ENCODE measurements around the gene LIF. TPM values are rescaled to one million over a fixed set of nuclear protein-coding genes. Genes with fewer than 3 reads are reported as not detected.

LIF gene
- total RNA-seq, 4 donors from 2014 or later, result 4.0 to 5.2 (median 4.4) TPM

DNA sequence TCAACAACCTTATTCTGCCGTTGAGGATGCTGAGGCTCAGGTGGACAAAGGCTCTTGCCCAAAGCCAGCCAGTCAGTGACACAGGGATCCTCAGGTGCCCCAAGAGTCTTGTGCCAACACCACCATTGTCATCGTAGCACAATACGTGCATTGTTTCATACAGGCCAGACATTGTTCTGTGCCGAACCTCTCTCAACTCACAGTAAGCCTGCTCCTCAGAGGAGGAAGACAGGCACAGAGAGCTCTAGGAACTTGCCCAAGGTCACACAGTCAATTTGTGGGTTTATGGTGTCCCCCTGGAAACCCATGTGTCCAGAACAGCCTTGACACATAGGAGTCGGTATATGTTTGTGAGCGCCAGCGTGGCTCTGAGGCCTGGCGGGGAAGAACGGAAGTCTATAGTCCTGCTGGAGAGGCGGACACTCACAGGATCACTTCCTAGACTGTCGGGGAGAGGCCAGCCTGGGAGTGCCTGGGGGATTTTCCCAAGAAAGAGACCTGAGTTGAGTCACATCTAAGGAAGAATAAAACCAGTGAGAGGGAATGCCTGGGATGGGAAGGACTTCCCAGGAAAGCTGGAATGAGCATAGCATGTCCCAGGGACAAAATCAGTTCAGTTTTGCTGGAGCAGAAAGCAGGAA is 20.2 kb downstream of the LIF start:
- Histone ChIP-seq H3K4me1 (no peaks in the 10 kb centered on the region), H3K27ac (no peak overlapping the region), H3K36me3 (no peaks in the 10 kb centered on the region), H3K4me3 (no peak overlapping the region), H3K27me3 (peaks cover 5% of the 10 kb centered on the region), H3K9me3 (no peaks in the 10 kb centered on the region)
- TF ChIP-seq POLR2AphosphoS5 (IDR thresholded peaks at IDR 0.05), result no peak
- no peak for TF ChIP-seq POLR2A (IDR thresholded peaks at IDR 0.05)
- no peak for TF ChIP-seq EP300 (IDR thresholded peaks at IDR 0.05; ENCODE audit: low read depth)
- TF ChIP-seq, protein P1, sequence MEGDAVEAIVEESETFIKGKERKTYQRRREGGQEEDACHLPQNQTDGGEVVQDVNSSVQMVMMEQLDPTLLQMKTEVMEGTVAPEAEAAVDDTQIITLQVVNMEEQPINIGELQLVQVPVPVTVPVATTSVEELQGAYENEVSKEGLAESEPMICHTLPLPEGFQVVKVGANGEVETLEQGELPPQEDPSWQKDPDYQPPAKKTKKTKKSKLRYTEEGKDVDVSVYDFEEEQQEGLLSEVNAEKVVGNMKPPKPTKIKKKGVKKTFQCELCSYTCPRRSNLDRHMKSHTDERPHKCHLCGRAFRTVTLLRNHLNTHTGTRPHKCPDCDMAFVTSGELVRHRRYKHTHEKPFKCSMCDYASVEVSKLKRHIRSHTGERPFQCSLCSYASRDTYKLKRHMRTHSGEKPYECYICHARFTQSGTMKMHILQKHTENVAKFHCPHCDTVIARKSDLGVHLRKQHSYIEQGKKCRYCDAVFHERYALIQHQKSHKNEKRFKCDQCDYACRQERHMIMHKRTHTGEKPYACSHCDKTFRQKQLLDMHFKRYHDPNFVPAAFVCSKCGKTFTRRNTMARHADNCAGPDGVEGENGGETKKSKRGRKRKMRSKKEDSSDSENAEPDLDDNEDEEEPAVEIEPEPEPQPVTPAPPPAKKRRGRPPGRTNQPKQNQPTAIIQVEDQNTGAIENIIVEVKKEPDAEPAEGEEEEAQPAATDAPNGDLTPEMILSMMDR (IDR thresholded peaks at IDR 0.05), result no peak
- no peak for DNase-seq
- intact Hi-C loops (cut with DNase I; ENCODE audit: low total_unique reads) (no loop called here), in situ Hi-C loops (cut with MboI; ENCODE audit: low pct_ligation_motif_present in 1 of 4, low pct_unique_long_range_greater_than_20kb in 1 of 4, low sequenced_read_pairs in 3 of 4) (no loop called here)
- 28 to 82% methylated on average over 2 to 11 of the region's 11 CpGs for WGBS, 2 donors (ENCODE audit: low coverage in 1 of 2)

- intact Hi-C loops (cut with DNase I; ENCODE audit: low total_unique reads), result no loop called here
- H3K36me3 ChIP-seq, result no peaks in the 10 kb centered on the region
Observed at GRCh38 chr22:30225220-30225927, 21.2 kb downstream of the LIF start.

GRCh38 chr22:30224161-30224857 is 22.2 kb downstream of the LIF start:
- TF ChIP-seq POLR2AphosphoS5 (IDR thresholded peaks at IDR 0.05), result no peak
- no peak for TF ChIP-seq POLR2A (IDR thresholded peaks at IDR 0.05)
- no peak for TF ChIP-seq EP300 (IDR thresholded peaks at IDR 0.05; ENCODE audit: low read depth)
- TF ChIP-seq, protein P1 (IDR thresholded peaks at IDR 0.05), result no peak

More at GRCh38 chr22:30225220-30225927, 21.2 kb downstream of the LIF start:
- peaks cover 8% of the 10 kb centered on the region for H3K27me3 ChIP-seq
- no peak for DNase-seq
- no peak overlapping the region for H3K4me3 ChIP-seq
- WGBS, 2 donors (ENCODE audit: low coverage in 1 of 2), result 80 to 97% methylated on average over 6 to 7 of the region's 7 CpGs
- no peaks in the 10 kb centered on the region for H3K4me1 ChIP-seq
- TF ChIP-seq POLR2AphosphoS5 (IDR thresholded peaks at IDR 0.05), result no peak
- TF ChIP-seq, protein P1 (IDR thresholded peaks at IDR 0.05), result no peak
- TF ChIP-seq POLR2A (IDR thresholded peaks at IDR 0.05), result no peak
- no peak for TF ChIP-seq EP300 (IDR thresholded peaks at IDR 0.05; ENCODE audit: low read depth)
- H3K27ac ChIP-seq, result no peak overlapping the region
- no peaks in the 10 kb centered on the region for H3K9me3 ChIP-seq
- in situ Hi-C loops (cut with MboI; ENCODE audit: low pct_ligation_motif_present in 1 of 4, low pct_unique_long_range_greater_than_20kb in 1 of 4, low sequenced_read_pairs in 3 of 4), result no loop called here

DNA sequence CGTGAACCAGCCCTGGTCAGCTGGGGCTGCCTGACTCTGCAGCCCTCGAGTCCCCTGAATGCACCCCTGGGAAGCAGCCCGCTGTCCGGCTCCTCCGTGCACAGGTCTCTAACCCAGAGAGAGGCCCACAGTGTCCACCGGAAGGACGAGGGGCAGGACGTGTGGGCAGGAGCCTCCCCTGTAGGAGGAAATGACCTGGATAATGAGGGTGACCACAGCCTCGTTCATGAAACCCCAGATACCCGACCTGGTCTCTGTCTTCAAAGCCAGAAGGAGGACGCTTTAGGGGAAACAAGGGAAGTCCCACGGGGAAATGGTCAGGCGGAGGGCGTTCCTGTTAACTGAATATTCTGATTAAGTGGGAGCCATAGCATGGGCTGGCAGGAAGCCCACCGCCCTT is 23.3 kb downstream of the LIF start:
- no peak for DNase-seq
- H3K27ac ChIP-seq, result no peak overlapping the region
- WGBS, 2 donors (ENCODE audit: low coverage in 1 of 2), result 77 to 80% methylated on average over 2 to 15 of the region's 15 CpGs
- H3K27me3 ChIP-seq, result peaks cover 8% of the 10 kb centered on the region
- H3K4me3 ChIP-seq, result no peak overlapping the region
- in situ Hi-C loops (cut with MboI; ENCODE audit: low pct_ligation_motif_present in 1 of 4, low pct_unique_long_range_greater_than_20kb in 1 of 4, low sequenced_read_pairs in 3 of 4) (no loop called here), intact Hi-C loops (cut with DNase I; ENCODE audit: low total_unique reads) (no loop called here)
- H3K9me3 ChIP-seq, result no peaks in the 10 kb centered on the region
- H3K4me1 ChIP-seq, result no peaks in the 10 kb centered on the region
- no peaks in the 10 kb centered on the region for H3K36me3 ChIP-seq
- no peak for TF ChIP-seq POLR2A (IDR thresholded peaks at IDR 0.05)
- TF ChIP-seq, protein P1 (IDR thresholded peaks at IDR 0.05), result no peak
- TF ChIP-seq POLR2AphosphoS5 (IDR thresholded peaks at IDR 0.05), result no peak

More at GRCh38 chr22:30224161-30224857, 22.2 kb downstream of the LIF start:
- in situ Hi-C loops (cut with MboI; ENCODE audit: low pct_ligation_motif_present in 1 of 4, low pct_unique_long_range_greater_than_20kb in 1 of 4, low sequenced_read_pairs in 3 of 4), result no loop called here
- Histone ChIP-seq H3K36me3 (no peaks in the 10 kb centered on the region), H3K4me3 (no peak overlapping the region), H3K9me3 (no peaks in the 10 kb centered on the region), H3K27me3 (peaks cover 8% of the 10 kb centered on the region), H3K4me1 (no peaks in the 10 kb centered on the region), H3K27ac (peak overlapping the region in 1 of 4 donors; percentile 4)
- intact Hi-C loops (cut with DNase I; ENCODE audit: low total_unique reads), result no loop called here
- 57% methylated on average over 11 of the region's 11 CpGs; no CpG with 5 or more reads in 1 of the 2 donors for WGBS, 2 donors (ENCODE audit: low coverage in 1 of 2)
- DNase-seq, result no peak
